Suprapubic skin (tissue), 4 donors: ENCODE results near the gene TRHDE. TPM values are rescaled to one million over a fixed set of nuclear protein-coding genes. Genes with fewer than 3 reads are reported as not detected.

Experiments used
- DNase-seq, 2 donors: peaks; one replicate each; pipeline ENCODE4 v3.0.0-alpha.2; 2019; ENCODE audit warnings: low spot score in 2 of 2
- H3K27ac ChIP-seq: fragments of 200-600 bp; sonication (generic); one replicate; pipeline ENCODE4 v1.5.1; 2019
- H3K27me3 ChIP-seq: fragments of 200-600 bp; sonication (generic); one replicate; pipeline ENCODE4 v1.5.1; 2019
- H3K36me3 ChIP-seq: fragments of 200-600 bp; sonication (generic); one replicate; pipeline ENCODE4 v1.5.1; 2019
- H3K4me1 ChIP-seq: fragments of 200-600 bp; sonication (generic); one replicate; pipeline ENCODE4 v1.5.1; 2019
- H3K4me3 ChIP-seq: fragments of 200-600 bp; sonication (generic); one replicate; pipeline ENCODE4 v1.5.1; 2019; ENCODE audit warnings: mild to moderate bottlenecking
- H3K9me3 ChIP-seq: fragments of 200-600 bp; sonication (generic); one replicate; pipeline ENCODE4 v1.5.1; 2019
- CTCF ChIP-seq, 2 donors: fragments of 200-600 bp in 1 of 2; fragments of 450-650 bp in 1 of 2; sonication (generic) in 1 of 2; IDR thresholded peaks; one replicate each; pipeline ENCODE4 v1.5.1; 2016 to 2019; ENCODE audit warnings: antibody characterized with exemption in 2 of 2, mild to moderate bottlenecking in 1 of 2, moderate library complexity in 1 of 2
- EP300 ChIP-seq: sonication (generic); formaldehyde crosslinking; IDR thresholded peaks from one replicate; pipeline ENCODE4 v1.6.1; 2017; ENCODE audit warnings: antibody characterized with exemption
- POLR2A ChIP-seq, 2 donors: fragments of 450-650 bp; IDR thresholded peaks; one replicate each; pipeline ENCODE4 v1.6.1; 2017; ENCODE audit warnings: antibody characterized with exemption in 2 of 2, mild to moderate bottlenecking in 2 of 2, moderate library complexity in 2 of 2
- POLR2AphosphoS5 ChIP-seq, 3 donors: sonication (generic); formaldehyde crosslinking; IDR thresholded peaks; one replicate each; pipeline ENCODE4 v1.6.1; 2017; ENCODE audit warnings: antibody characterized with exemption in 3 of 3
- WGBS: methylation state at CpG from one replicate; pipeline ENCODE4 v1.1.5; 2018; 5-methylcytosine and 5-hydroxymethylcytosine counted together
- total RNA-seq, 4 donors: library from RNA; depleted of rRNA; stranded (reverse); fragments of >200 nt; gene quantifications; one replicate each; pipeline ENCODE4 v1.1.0, GENCODE V29; 2016

Gene TRHDE
- total RNA-seq, 4 donors from 2014 or later = 0.49 to 1.2 (median 0.98) TPM

GRCh38 chr12:72250346-72250745, 21.8 kb upstream of the TRHDE start:
- Histone ChIP-seq H3K27ac (no peak overlapping the region), H3K4me3 (no peak overlapping the region), H3K9me3 (no peaks in the 10 kb centered on the region), H3K36me3 (no peaks in the 10 kb centered on the region), H3K27me3 (no peaks in the 10 kb centered on the region), H3K4me1 (no peaks in the 10 kb centered on the region)
- WGBS = 90% methylated on average over 2 of the region's 2 CpGs
- no peak for DNase-seq
- TF ChIP-seq CTCF (IDR thresholded peaks at IDR 0.05) (no peak), POLR2A (IDR thresholded peaks at IDR 0.05) (no peak), POLR2AphosphoS5 (IDR thresholded peaks at IDR 0.05) (no peak), EP300 (no peak)

DNA sequence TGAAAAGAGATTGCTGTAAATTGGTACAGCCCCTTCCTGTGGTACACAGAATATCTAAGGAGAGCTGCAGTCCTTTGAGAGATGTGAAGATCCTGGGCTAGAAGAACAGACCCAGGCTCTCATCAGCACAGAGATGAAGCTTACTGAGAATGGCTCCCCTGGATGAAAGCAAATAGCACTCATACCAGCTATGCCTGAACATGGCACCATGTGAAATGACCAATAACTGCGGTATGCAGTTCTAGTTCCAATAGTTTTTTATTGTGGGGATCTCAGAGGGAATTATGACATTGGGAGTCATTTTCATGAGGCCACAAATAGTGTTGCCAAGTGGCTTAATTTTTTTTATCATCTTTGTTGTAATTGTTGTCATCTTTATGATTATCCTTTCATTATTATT, 15.4 kb upstream of the TRHDE start:
- TF ChIP-seq POLR2AphosphoS5 (IDR thresholded peaks at IDR 0.05) = no peak
- TF ChIP-seq EP300 = no peak
- TF ChIP-seq POLR2A (IDR thresholded peaks at IDR 0.05) = no peak
- no peak for TF ChIP-seq CTCF (IDR thresholded peaks at IDR 0.05)
- WGBS = 88% methylated on average over 1 of the region's 1 CpG
- Histone ChIP-seq H3K4me3 (no peak overlapping the region), H3K27ac (no peak overlapping the region), H3K36me3 (no peaks in the 10 kb centered on the region), H3K9me3 (no peaks in the 10 kb centered on the region), H3K27me3 (no peaks in the 10 kb centered on the region), H3K4me1 (no peaks in the 10 kb centered on the region)
- no peak for DNase-seq

GRCh38 chr12:72261885-72262284, 10.3 kb upstream of the TRHDE start:
- WGBS = 31% methylated on average over 2 of the region's 2 CpGs
- no peaks in the 10 kb centered on the region for H3K36me3 ChIP-seq
- H3K27me3 ChIP-seq = no peaks in the 10 kb centered on the region
- no peak overlapping the region for H3K27ac ChIP-seq
- DNase-seq = no peak
- no peaks in the 10 kb centered on the region for H3K9me3 ChIP-seq
- no peak overlapping the region for H3K4me3 ChIP-seq
- no peak for TF ChIP-seq EP300
- TF ChIP-seq CTCF (IDR thresholded peaks at IDR 0.05) = no peak
- no peak for TF ChIP-seq POLR2A (IDR thresholded peaks at IDR 0.05)
- no peak for TF ChIP-seq POLR2AphosphoS5 (IDR thresholded peaks at IDR 0.05)
- no peaks in the 10 kb centered on the region for H3K4me1 ChIP-seq

- TF ChIP-seq EP300 = no peak
- TF ChIP-seq CTCF (IDR thresholded peaks at IDR 0.05) = no peak
- TF ChIP-seq POLR2A (IDR thresholded peaks at IDR 0.05) = no peak
- no peak for TF ChIP-seq POLR2AphosphoS5 (IDR thresholded peaks at IDR 0.05)
- WGBS = 82% methylated on average over 1 of the region's 1 CpG
These were observed 7.5 kb upstream of the TRHDE start for GRCh38 chr12:72264548-72265175.

GRCh38 chr12:72267974-72268373, 4.2 kb upstream of the TRHDE start:
- 40% methylated on average over 2 of the region's 2 CpGs for WGBS
- TF ChIP-seq CTCF (IDR thresholded peaks at IDR 0.05) (no peak), POLR2A (IDR thresholded peaks at IDR 0.05) (no peak), POLR2AphosphoS5 (IDR thresholded peaks at IDR 0.05) (no peak), EP300 (no peak)

More at GRCh38 chr12:72264548-72265175, 7.5 kb upstream of the TRHDE start:
- Histone ChIP-seq H3K9me3 (no peaks in the 10 kb centered on the region), H3K27ac (no peak overlapping the region), H3K27me3 (peaks cover 8% of the 10 kb centered on the region), H3K4me1 (no peaks in the 10 kb centered on the region), H3K4me3 (no peak overlapping the region), H3K36me3 (no peaks in the 10 kb centered on the region)
- no peak for DNase-seq

More at GRCh38 chr12:72267974-72268373, 4.2 kb upstream of the TRHDE start:
- peaks cover 19% of the 10 kb centered on the region for H3K4me1 ChIP-seq
- H3K27me3 ChIP-seq = peaks cover 30% of the 10 kb centered on the region
- no peak for DNase-seq
- H3K4me3 ChIP-seq = no peak overlapping the region
- H3K27ac ChIP-seq = no peak overlapping the region
- H3K9me3 ChIP-seq = no peaks in the 10 kb centered on the region
- H3K36me3 ChIP-seq = no peaks in the 10 kb centered on the region
